Panc1 (cell line): Measurements from ENCODE around the gene IRX4. TPM values are rescaled to one million over a fixed set of nuclear protein-coding genes. Genes with fewer than 3 reads are reported as not detected.

Experiments
- ATAC-seq: fragments of 200-7000 bp; cut with Tn5 transposase; 2 replicates; pipeline ENCODE4 v1.9.1; 2020; ENCODE audit warnings: mild to moderate bottlenecking, moderate library complexity
- BruUV-seq: library from RNA; stranded (reverse); fragments of 400-500 nt; replicated peaks from 2 replicates; lab custom pipeline; 2021; lab: Mats Ljungman, UMichigan
- CTCF ChIA-PET: fragments of 300-600 bp; sonication (Branson Sonifier 250); formaldehyde crosslinking; loops from one replicate; lab custom pipeline; 2022; ENCODE audit warnings: antibody characterized with exemption; lab: Charles Lee
- POLR2A ChIA-PET: fragments of 300-600 bp; sonication (Branson Sonifier 250); formaldehyde crosslinking; loops from one replicate; lab custom pipeline; 2022; ENCODE audit warnings: antibody characterized with exemption; lab: Charles Lee
- DNase-seq: peaks from one replicate; pipeline ENCODE4 v3.0.0-alpha.2; 2010; ENCODE audit warnings: low read depth, low spot score
- H3K27ac ChIP-seq: 2 replicates; pipeline ENCODE4 v1.5.1; 2011; ENCODE audit warnings: mild to moderate bottlenecking, low read length, inconsistent platforms
- H3K27me3 ChIP-seq: fragments of 200-500 bp; sonication (Bioruptor generic); 2 replicates; pipeline ENCODE4 v1.6.0; 2014; ENCODE audit warnings: low read length, inconsistent platforms; ENCODE audit not compliant: control insufficient read depth, insufficient read depth
- H3K36me3 ChIP-seq: fragments of 200-500 bp; sonication (Bioruptor generic); 2 replicates; pipeline ENCODE4 v1.5.1; 2014; ENCODE audit warnings: inconsistent platforms, mild to moderate bottlenecking, low read length, moderate library complexity; ENCODE audit not compliant: control insufficient read depth, insufficient read depth
- H3K4me1 ChIP-seq: 2 replicates; pipeline ENCODE4 v1.5.1; 2011; ENCODE audit warnings: inconsistent platforms, mild to moderate bottlenecking, low read length, moderate library complexity; ENCODE audit not compliant: control insufficient read depth, insufficient read depth
- H3K4me3 ChIP-seq, 2 experiments: 2 replicates each; pipeline ENCODE4 v1.5.1; 2011 to 2012; ENCODE audit warnings: low read depth in 2 of 2, low read length in 2 of 2, mild to moderate bottlenecking in 2 of 2, inconsistent platforms in 1 of 2, moderate library complexity in 1 of 2
- H3K9me3 ChIP-seq: fragments of 200-500 bp; sonication (Bioruptor generic); 2 replicates; pipeline ENCODE4 v1.5.1; 2014; ENCODE audit warnings: low read depth, mild to moderate bottlenecking, inconsistent platforms, low read length, moderate library complexity; ENCODE audit not compliant: control insufficient read depth, insufficient read depth
- CTCF ChIP-seq: fragments of 450-650 bp; IDR thresholded peaks from 2 replicates; pipeline ENCODE4 v1.5.1; 2017; ENCODE audit warnings: mild to moderate bottlenecking
- POLR2AphosphoS5 ChIP-seq: IDR thresholded peaks from 2 replicates; pipeline ENCODE4 v1.6.1; 2012; ENCODE audit warnings: mild to moderate bottlenecking, low read depth, low read length, moderate library complexity
- SIN3A ChIP-seq: IDR thresholded peaks from 2 replicates; pipeline ENCODE4 v1.6.1; 2012; ENCODE audit warnings: low read depth, mild to moderate bottlenecking, low read length, moderate library complexity, borderline replicate concordance; ENCODE audit not compliant: insufficient read depth
- TCF7L2 ChIP-seq: IDR thresholded peaks from 2 replicates; pipeline ENCODE4 v1.6.1; 2011; ENCODE audit warnings: mild to moderate bottlenecking, low read depth, low read length, inconsistent platforms
- in situ Hi-C: cut with HindIII; loops from 2 replicates; pipeline ENCODE4 v1.10.0; 2016; ENCODE audit warnings: low sequenced_read_pairs, low pct_unique_long_range_greater_than_20kb
- intact Hi-C: fragments of 100-400 bp; cut with micrococcal nuclease; formaldehyde crosslinking; loops from one replicate; pipeline ENCODE4 v1.10.0; 2022; ENCODE audit not compliant: unreplicated experiment
- total RNA-seq: library from RNA; stranded (reverse); gene quantifications from one replicate; pipeline ENCODE4 v1.2.1, GENCODE V29; 2021; ENCODE audit not compliant: unreplicated experiment
- TF ChIP-seq, protein P1 (sequence below), 2 experiments: IDR thresholded peaks; 2 replicates each; pipeline ENCODE4 v1.6.1; 2011 to 2012; ENCODE audit warnings: low read depth in 2 of 2, control low read depth in 1 of 2, low read length in 1 of 2, mild to moderate bottlenecking in 1 of 2, moderate library complexity in 1 of 2; ENCODE audit not compliant: insufficient read depth in 1 of 2

The IRX4 gene
- total RNA-seq, 1 experiment from 2014 or later, result 0.18 TPM

- in situ Hi-C loops (no loop called here), intact Hi-C loops (no loop called here)
- ChIA-PET POLR2A (no interaction called here), CTCF (no interaction called here)
- H3K4me1 ChIP-seq, result no peaks in the 10 kb centered on the region
- H3K9me3 ChIP-seq, result no peaks in the 10 kb centered on the region
- no peak overlapping the region for H3K27ac ChIP-seq
- no peak for TF ChIP-seq SIN3A
- no peak for TF ChIP-seq CTCF
- TF ChIP-seq, protein P1, sequence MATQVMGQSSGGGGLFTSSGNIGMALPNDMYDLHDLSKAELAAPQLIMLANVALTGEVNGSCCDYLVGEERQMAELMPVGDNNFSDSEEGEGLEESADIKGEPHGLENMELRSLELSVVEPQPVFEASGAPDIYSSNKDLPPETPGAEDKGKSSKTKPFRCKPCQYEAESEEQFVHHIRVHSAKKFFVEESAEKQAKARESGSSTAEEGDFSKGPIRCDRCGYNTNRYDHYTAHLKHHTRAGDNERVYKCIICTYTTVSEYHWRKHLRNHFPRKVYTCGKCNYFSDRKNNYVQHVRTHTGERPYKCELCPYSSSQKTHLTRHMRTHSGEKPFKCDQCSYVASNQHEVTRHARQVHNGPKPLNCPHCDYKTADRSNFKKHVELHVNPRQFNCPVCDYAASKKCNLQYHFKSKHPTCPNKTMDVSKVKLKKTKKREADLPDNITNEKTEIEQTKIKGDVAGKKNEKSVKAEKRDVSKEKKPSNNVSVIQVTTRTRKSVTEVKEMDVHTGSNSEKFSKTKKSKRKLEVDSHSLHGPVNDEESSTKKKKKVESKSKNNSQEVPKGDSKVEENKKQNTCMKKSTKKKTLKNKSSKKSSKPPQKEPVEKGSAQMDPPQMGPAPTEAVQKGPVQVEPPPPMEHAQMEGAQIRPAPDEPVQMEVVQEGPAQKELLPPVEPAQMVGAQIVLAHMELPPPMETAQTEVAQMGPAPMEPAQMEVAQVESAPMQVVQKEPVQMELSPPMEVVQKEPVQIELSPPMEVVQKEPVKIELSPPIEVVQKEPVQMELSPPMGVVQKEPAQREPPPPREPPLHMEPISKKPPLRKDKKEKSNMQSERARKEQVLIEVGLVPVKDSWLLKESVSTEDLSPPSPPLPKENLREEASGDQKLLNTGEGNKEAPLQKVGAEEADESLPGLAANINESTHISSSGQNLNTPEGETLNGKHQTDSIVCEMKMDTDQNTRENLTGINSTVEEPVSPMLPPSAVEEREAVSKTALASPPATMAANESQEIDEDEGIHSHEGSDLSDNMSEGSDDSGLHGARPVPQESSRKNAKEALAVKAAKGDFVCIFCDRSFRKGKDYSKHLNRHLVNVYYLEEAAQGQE (IDR thresholded peaks at IDR 0.05; ENCODE audit: insufficient read depth in 1 of 2, low read depth in 2 of 2, low read length in 1 of 2), result no peak
- TF ChIP-seq TCF7L2, result no peak
- no peak for TF ChIP-seq POLR2AphosphoS5
- no TSS peak for BruUV-seq
- H3K36me3 ChIP-seq, result no peaks in the 10 kb centered on the region
- H3K4me3 ChIP-seq, result no peak overlapping the region
- DNase-seq (no peak), ATAC-seq (no peak)
- H3K27me3 ChIP-seq, result peaks cover 3% of the 10 kb centered on the region; the same call in 1 of the 2 replicates
These were observed 30.9 kb upstream of the IRX4 start for GRCh38 chr5:1913578-1913977.

DNA sequence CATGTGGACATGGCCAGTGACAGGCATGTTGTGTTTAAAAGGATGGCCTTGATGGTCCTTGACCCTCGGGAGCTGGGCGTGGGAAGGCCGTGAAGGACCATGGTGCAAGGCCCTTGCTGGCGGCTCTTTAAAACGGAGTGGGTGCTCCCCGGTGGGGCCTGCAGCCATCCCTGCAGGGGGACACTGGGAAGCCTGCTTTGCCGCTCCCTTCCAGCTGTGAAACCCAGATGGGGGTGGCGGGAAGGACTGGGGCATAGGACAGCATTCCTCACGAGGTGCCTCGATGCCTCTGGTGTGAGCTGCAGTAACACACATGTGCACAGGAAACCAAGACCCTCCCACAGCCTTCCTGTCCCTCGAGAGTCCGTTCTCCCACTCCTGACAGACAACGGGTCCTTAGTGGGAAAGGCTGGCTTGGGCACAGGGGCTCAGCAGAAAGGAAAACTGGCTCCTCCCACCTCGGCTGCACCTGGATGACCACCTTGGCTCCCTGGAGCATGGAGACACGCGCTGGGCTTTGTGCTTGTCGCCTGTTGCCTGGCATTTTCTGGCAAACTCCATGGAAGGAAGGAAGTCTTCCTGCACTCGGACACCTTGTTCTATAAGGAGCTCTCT lies 30.3 kb upstream of the IRX4 start:
- H3K4me1 ChIP-seq, result no peaks in the 10 kb centered on the region
- H3K27me3 ChIP-seq, result peaks cover 3% of the 10 kb centered on the region; the same call in 1 of the 2 replicates
- POLR2A ChIA-PET, result no interaction called here
- no TSS peak for BruUV-seq
- ATAC-seq, result no peak
- H3K36me3 ChIP-seq, result no peaks in the 10 kb centered on the region
- TF ChIP-seq POLR2AphosphoS5 (no peak), CTCF (no peak), TCF7L2 (no peak)
- TF ChIP-seq, protein P1 (IDR thresholded peaks at IDR 0.05; ENCODE audit: insufficient read depth in 1 of 2, low read depth in 2 of 2, low read length in 1 of 2), result no peak
- H3K27ac ChIP-seq, result no peak overlapping the region
- in situ Hi-C loops (no loop called here), intact Hi-C loops (no loop called here)
- no peaks in the 10 kb centered on the region for H3K9me3 ChIP-seq
- CTCF ChIA-PET, result no interaction called here
- no peak overlapping the region for H3K4me3 ChIP-seq
- no peak for DNase-seq
